A673 (cell line): ENCODE data around the gene NUP188. TPM values are rescaled to one million over a fixed set of nuclear protein-coding genes. Genes with fewer than 3 reads are reported as not detected.

Source experiments
- BruUV-seq: library from RNA; stranded (reverse); fragments of 400-500 nt; replicated peaks from 2 replicates; lab custom pipeline; 2021; lab: Mats Ljungman, UMichigan
- CTCF ChIA-PET: fragments of 300-600 bp; sonication (Branson Sonifier 250); formaldehyde crosslinking; loops from one replicate; lab custom pipeline; 2022; ENCODE audit warnings: antibody characterized with exemption; lab: Charles Lee
- POLR2A ChIA-PET: fragments of 300-600 bp; sonication (Branson Sonifier 250); formaldehyde crosslinking; loops from one replicate; lab custom pipeline; 2022; ENCODE audit warnings: antibody characterized with exemption; ENCODE audit not compliant: low non-redundant PET; lab: Charles Lee
- DNase-seq: peaks from one replicate; pipeline ENCODE4 v3.0.0-alpha.2; 2015; ENCODE audit warnings: low spot score
- H3K27ac ChIP-seq: fragments of 200-600 bp; sonication (generic); 2 replicates; pipeline ENCODE4 v1.5.1; 2016; ENCODE audit warnings: mixed run types, low read depth, mild to moderate bottlenecking, mixed read lengths, antibody characterized with exemption, low read length; ENCODE audit not compliant: poor library complexity, severe bottlenecking
- H3K27me3 ChIP-seq: fragments of 200-600 bp; sonication (generic); replicated peaks from 2 replicates; pipeline ENCODE4 v1.6.1; 2017; ENCODE audit warnings: mixed run types, low read depth, mild to moderate bottlenecking, mixed read lengths, antibody characterized with exemption, low read length; ENCODE audit not compliant: insufficient read depth, poor library complexity
- H3K36me3 ChIP-seq: fragments of 200-600 bp; sonication (generic); 2 replicates; pipeline ENCODE4 v1.6.1; 2016; ENCODE audit warnings: mixed run types, mild to moderate bottlenecking, mixed read lengths, antibody characterized with exemption, low read length; ENCODE audit not compliant: insufficient read depth, poor library complexity, severe bottlenecking
- H3K4me1 ChIP-seq: fragments of 200-600 bp; sonication (generic); 2 replicates; pipeline ENCODE4 v1.6.1; 2017; ENCODE audit warnings: mixed run types, mild to moderate bottlenecking, mixed read lengths, antibody characterized with exemption, low read length; ENCODE audit not compliant: insufficient read depth, poor library complexity, severe bottlenecking
- H3K4me3 ChIP-seq: fragments of 200-600 bp; sonication (generic); 2 replicates; pipeline ENCODE4 v1.5.1; 2016; ENCODE audit warnings: low read depth, mixed run types, mild to moderate bottlenecking, mixed read lengths, low read length; ENCODE audit not compliant: poor library complexity, severe bottlenecking
- H3K9me3 ChIP-seq: fragments of 200-600 bp; sonication (generic); 2 replicates; pipeline ENCODE4 v1.6.1; 2016; ENCODE audit warnings: mixed run types, low read depth, mild to moderate bottlenecking, mixed read lengths, antibody characterized with exemption, low read length; ENCODE audit not compliant: poor library complexity, severe bottlenecking
- EZH2 ChIP-seq: fragments of 200-600 bp; sonication (generic); IDR thresholded peaks from 2 replicates; pipeline ENCODE4 v1.6.1; 2017; ENCODE audit warnings: borderline replicate concordance, low read depth, mild to moderate bottlenecking, mixed read lengths, antibody characterized with exemption, low read length; ENCODE audit not compliant: poor library complexity, severe bottlenecking
- intact Hi-C: fragments of 100-400 bp; cut with micrococcal nuclease; formaldehyde crosslinking; loops from one replicate; pipeline ENCODE4 v1.10.0; 2022; ENCODE audit not compliant: unreplicated experiment
- total RNA-seq: library from RNA; stranded (reverse); gene quantifications from 2 replicates; pipeline ENCODE4 v1.2.3, GENCODE V29; 2021
- TF ChIP-seq, protein P1 (sequence below): fragments of 300-800, 200-600 bp; sonication (generic); conservative IDR thresholded peaks from 2 replicates; pipeline ENCODE4 v1.5.1; 2017; ENCODE audit warnings: low read depth, mild to moderate bottlenecking, antibody characterized with exemption, low read length, moderate library complexity, mixed read lengths

The NUP188 gene
- total RNA-seq, 1 experiment from 2014 or later: 170 TPM

DNA sequence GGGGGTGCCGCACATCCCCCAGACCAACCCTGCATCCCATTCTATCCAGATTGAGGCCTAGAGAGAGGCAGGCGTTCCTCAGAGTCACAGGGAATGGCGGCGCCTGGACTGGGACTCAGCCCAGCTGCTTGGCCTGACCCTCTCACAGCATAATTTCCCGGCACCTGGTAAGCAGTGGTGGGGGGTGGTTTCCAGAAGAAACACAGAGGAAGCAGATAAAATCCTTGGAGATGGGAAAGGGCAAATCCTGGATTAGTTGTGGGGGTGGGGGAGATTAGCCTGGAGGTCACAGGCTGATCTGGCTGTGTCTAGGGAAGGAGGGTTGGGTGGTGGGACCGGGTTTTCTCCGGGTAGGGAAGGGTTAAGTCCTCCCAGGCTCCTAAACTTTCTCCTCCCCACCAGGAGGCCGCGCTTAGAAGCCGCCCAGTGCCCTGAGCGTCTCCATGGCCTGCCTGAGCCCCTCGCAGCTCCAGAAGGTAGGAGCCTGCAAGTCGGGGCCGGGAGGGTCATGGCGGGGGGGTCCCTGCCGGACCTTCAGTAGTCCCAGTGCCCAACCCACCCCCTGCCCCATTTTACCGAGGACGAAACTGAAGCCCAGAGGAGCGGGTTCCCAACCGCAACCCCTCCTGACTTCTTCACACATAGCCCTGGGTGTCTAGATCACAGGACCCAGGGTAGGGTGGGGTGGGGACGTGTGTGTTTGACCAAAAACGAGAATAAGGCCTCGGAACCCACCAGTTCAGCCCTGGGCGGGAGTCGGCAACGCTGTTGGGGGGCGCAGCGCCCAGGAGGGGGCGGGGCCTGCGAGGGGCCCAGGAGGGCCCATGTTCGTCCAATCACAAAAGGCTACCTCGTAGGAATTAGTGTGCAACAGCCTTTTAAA lies 25.4 kb upstream of the NUP188 start:
- H3K36me3 ChIP-seq: peaks cover 6% of the 10 kb centered on the region
- no TSS peak for BruUV-seq
- ChIA-PET POLR2A (no interaction called here), CTCF (interaction anchor here (0.7 to 1.0 kb wide), 2 partner anchors 28 to 70 kb away, joined by 3 to 5 read pairs; no protein-coding TSS in a partner anchor)
- peak; percentile 82 for DNase-seq
- intact Hi-C loops: loop anchor here (5.0 kb wide), 1 partner anchor 40 kb away; the partner anchor contains the start of genes KYAT1 and LRRC8A
- no peaks in the 10 kb centered on the region for H3K9me3 ChIP-seq
- H3K27me3 ChIP-seq: no peaks in the 10 kb centered on the region
- H3K27ac ChIP-seq: peak overlapping the region; percentile 89
- peaks cover 33% of the 10 kb centered on the region for H3K4me1 ChIP-seq
- peak overlapping the region; percentile 47 for H3K4me3 ChIP-seq
- TF ChIP-seq EZH2: no peak
- TF ChIP-seq, protein P1, sequence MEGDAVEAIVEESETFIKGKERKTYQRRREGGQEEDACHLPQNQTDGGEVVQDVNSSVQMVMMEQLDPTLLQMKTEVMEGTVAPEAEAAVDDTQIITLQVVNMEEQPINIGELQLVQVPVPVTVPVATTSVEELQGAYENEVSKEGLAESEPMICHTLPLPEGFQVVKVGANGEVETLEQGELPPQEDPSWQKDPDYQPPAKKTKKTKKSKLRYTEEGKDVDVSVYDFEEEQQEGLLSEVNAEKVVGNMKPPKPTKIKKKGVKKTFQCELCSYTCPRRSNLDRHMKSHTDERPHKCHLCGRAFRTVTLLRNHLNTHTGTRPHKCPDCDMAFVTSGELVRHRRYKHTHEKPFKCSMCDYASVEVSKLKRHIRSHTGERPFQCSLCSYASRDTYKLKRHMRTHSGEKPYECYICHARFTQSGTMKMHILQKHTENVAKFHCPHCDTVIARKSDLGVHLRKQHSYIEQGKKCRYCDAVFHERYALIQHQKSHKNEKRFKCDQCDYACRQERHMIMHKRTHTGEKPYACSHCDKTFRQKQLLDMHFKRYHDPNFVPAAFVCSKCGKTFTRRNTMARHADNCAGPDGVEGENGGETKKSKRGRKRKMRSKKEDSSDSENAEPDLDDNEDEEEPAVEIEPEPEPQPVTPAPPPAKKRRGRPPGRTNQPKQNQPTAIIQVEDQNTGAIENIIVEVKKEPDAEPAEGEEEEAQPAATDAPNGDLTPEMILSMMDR: no peak

DNA sequence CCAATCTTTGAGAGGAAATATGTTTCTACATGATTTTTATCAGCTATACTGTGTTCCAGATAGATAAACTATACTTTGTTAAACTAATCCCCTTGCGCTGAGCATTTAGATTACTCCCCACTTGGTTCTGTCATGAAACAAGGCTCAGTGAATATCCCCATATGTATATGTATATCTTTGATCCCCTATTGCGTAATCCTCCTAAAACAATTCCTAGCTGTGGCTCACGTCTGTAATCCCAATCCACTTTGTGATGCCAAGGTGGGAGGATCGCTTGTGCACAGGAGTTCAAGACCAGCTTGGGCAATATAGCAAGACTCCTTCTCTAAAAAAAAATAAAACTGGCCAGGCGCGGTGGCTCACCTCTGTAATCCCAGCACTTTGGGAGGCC lies 24.0 kb upstream of the NUP188 start:
- TSS peak; percentile 33 for BruUV-seq
- ChIA-PET CTCF (no interaction called here), POLR2A (no interaction called here)
- Histone ChIP-seq H3K4me1 (peaks cover 33% of the 10 kb centered on the region), H3K36me3 (no peaks in the 10 kb centered on the region), H3K9me3 (no peaks in the 10 kb centered on the region), H3K4me3 (no peak overlapping the region), H3K27me3 (no peaks in the 10 kb centered on the region), H3K27ac (no peak overlapping the region)
- TF ChIP-seq, protein P1: no peak
- TF ChIP-seq EZH2: no peak
- intact Hi-C loops: loop anchor here (5.0 kb wide), 1 partner anchor 41 kb away; the partner anchor contains the start of genes KYAT1 and LRRC8A
- DNase-seq: no peak

DNA sequence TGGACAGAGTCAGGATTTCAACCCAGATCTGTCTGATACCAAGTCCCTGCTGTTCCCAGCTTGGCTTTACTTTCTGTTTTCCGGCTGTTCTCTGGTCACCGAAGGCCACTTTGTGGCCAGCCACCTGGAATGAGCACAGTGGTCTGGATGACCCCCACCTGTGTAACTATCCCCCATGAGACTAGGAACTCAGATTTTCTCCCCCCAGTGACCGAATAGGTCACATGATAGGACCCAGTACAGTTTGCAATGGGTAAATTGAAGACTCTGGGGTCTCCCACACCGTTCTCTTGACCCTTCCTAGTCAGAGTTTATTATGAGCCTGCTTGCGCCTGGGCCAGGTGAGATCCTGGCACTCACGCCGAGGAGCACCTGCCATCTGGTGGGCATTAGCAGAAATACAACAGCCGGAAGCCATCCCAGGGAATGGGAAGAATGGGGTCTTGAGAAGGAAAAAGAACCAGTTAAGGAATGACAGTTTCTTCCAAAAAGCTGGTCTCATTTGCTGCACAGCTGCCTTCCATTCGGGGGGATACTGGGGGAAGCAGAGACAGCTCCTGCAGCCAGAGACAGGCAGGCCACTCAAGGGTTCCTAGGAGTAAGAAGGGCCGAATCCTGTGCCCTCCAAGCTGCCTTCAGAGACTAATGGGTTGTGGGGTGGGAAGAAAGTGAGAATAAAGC lies 19.6 kb upstream of the NUP188 start:
- no peak overlapping the region for H3K4me3 ChIP-seq
- CTCF ChIA-PET: interaction anchor here (0.7 to 1.1 kb wide), 4 partner anchors 50 to 110 kb away, joined by 3 to 8 read pairs (median 4); partner anchors contain the start of gene ENDOG
- intact Hi-C loops: loop anchor here (1.0 to 5.0 kb wide), 3 partner anchors 65 to 196 kb away; no protein-coding TSS in a partner anchor
- TF ChIP-seq EZH2: no peak
- TF ChIP-seq, protein P1: peak; percentile 92
- peak; percentile 66 for DNase-seq
- H3K27ac ChIP-seq: no peak overlapping the region
- H3K36me3 ChIP-seq: no peaks in the 10 kb centered on the region
- no TSS peak for BruUV-seq
- H3K27me3 ChIP-seq: no peaks in the 10 kb centered on the region
- POLR2A ChIA-PET: interaction anchor here (0.7 kb wide), 1 partner anchor 94 kb away, joined by 4 read pairs; no protein-coding TSS in a partner anchor
- no peaks in the 10 kb centered on the region for H3K9me3 ChIP-seq
- peaks cover 2% of the 10 kb centered on the region for H3K4me1 ChIP-seq
